Upper lobe of left lung (tissue), 4 donors: ENCODE data around the gene IL17A.

Experiments
- EP300 ChIP-seq, 4 donors: sonication (generic); formaldehyde crosslinking; IDR thresholded peaks; one replicate each; pipeline ENCODE4 v1.5.1; 2017; ENCODE audit warnings: antibody characterized with exemption in 4 of 4, control low read depth in 2 of 4
- POLR2A ChIP-seq, 4 donors: fragments of 450-650 bp; IDR thresholded peaks; one replicate each; pipeline ENCODE4 v1.5.1; 2016 to 2017; ENCODE audit warnings: antibody characterized with exemption in 4 of 4, mild to moderate bottlenecking in 2 of 4
- TF ChIP-seq, protein P1 (sequence below), 6 experiments: fragments of 450-650 bp in 4 of 6; fragments of 200-600 bp in 2 of 6; sonication (generic) in 2 of 6; IDR thresholded peaks; one replicate each; pipeline ENCODE4 v1.5.1; 2016 to 2019; ENCODE audit warnings: antibody characterized with exemption in 6 of 6

DNA sequence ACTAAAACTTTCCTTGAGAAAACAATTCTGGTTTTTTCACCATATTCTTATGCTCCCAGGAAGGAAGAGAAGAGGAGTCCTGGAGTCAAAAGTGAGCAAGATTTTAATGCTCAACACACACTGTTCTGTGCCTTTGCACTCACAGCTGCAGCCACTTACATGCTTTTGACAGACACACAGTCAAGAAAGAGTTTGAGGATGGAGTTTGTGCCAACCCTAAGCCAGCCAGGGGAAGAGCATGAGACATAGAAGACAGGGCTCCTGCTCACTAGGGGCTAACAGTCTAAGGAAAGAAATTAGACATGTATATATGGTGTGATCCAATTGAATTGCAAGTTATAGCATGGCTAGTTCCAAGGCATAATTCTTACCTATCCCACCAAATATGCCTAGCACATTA is 37.1 kb upstream of the IL17A start:
- TF ChIP-seq EP300 (IDR thresholded peaks at IDR 0.05) = no peak
- TF ChIP-seq, protein P1, sequence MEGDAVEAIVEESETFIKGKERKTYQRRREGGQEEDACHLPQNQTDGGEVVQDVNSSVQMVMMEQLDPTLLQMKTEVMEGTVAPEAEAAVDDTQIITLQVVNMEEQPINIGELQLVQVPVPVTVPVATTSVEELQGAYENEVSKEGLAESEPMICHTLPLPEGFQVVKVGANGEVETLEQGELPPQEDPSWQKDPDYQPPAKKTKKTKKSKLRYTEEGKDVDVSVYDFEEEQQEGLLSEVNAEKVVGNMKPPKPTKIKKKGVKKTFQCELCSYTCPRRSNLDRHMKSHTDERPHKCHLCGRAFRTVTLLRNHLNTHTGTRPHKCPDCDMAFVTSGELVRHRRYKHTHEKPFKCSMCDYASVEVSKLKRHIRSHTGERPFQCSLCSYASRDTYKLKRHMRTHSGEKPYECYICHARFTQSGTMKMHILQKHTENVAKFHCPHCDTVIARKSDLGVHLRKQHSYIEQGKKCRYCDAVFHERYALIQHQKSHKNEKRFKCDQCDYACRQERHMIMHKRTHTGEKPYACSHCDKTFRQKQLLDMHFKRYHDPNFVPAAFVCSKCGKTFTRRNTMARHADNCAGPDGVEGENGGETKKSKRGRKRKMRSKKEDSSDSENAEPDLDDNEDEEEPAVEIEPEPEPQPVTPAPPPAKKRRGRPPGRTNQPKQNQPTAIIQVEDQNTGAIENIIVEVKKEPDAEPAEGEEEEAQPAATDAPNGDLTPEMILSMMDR (IDR thresholded peaks at IDR 0.05) = no peak
- no peak for TF ChIP-seq POLR2A (IDR thresholded peaks at IDR 0.05)
